SU-DHL-6 (cell line): ENCODE results near the gene CD200.

Experiments
- CTCF ChIP-seq: fragments of 200-600 bp; sonication (generic); IDR thresholded peaks from one replicate; pipeline ENCODE4 v1.5.1; 2017; ENCODE audit warnings: antibody characterized with exemption, mild to moderate bottlenecking, low read length, moderate library complexity; ENCODE audit not compliant: insufficient read depth, poor library complexity, severe bottlenecking
- EZH2phosphoT487 ChIP-seq: fragments of 200-600 bp; sonication (generic), shearing (Covaris generic); conservative IDR thresholded peaks from 2 replicates; pipeline ENCODE4 v1.6.1; 2018; ENCODE audit warnings: mild to moderate bottlenecking, antibody characterized with exemption, low read length, moderate library complexity, mixed read lengths

DNA sequence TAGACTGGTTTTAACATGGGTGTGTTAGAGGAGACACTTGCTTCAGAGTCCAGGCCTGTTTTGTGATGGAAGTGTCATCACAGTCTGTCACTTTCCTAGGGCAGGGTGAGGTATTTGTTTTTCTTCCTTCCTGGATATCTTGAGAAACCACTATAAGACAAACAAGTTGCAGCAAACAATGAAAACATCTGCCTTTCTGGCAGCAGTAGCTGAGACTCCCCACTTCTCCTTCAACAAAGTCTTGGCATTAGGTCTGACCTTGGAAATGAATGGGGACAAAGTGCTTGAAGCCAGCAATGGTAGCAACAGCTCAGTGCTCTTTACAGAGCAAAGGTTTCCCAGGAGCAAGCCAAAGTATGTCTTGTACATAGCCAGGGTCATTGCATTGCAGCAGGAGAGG lies 64.6 kb downstream of the CD200 start:
- no peak for TF ChIP-seq CTCF
- TF ChIP-seq EZH2phosphoT487: no peak
